ENCODE results near the gene CARMIL3. TPM values are rescaled to one million over a fixed set of nuclear protein-coding genes. Genes with fewer than 3 reads are reported as not detected.

The CARMIL3 gene
- total and polyA plus RNA-seq, 2 of the 4 experiments (the other 2 are of a cell fraction), result under 0.01 TPM; not detected in 1

- H3K4me3 ChIP-seq (ENCODE audit: insufficient read depth, low read depth, low read length), result no peak overlapping the region
- CTCF ChIA-PET, result interaction anchor here (1.0 to 1.5 kb wide), 2 partner anchors 28 to 46 kb away, joined by 4 to 5 read pairs; no protein-coding TSS in a partner anchor
- in situ Hi-C loops (cut with MboI; ENCODE audit: low sequenced_read_pairs) (no loop called here), intact Hi-C loops (cut with micrococcal nuclease) (no loop called here), dilution Hi-C loops (cut with HindIII; ENCODE audit: low sequenced_read_pairs, unreplicated experiment) (no loop called here)
- H3K9me3 ChIP-seq (ENCODE audit: control insufficient read depth, insufficient read depth, low read length), result no peaks in the 10 kb centered on the region
- H2AK9ac ChIP-seq (replicated peaks; ENCODE audit: low read depth, low read length, poor library complexity), result no peak overlapping the region
- no peak overlapping the region for H4K8ac ChIP-seq (ENCODE audit: low read depth in 2 of 2, low read length in 2 of 2)
- H3K18ac ChIP-seq (ENCODE audit: low read depth, low read length), result no peak overlapping the region
- no peaks in the 10 kb centered on the region for H3K79me1 ChIP-seq (ENCODE audit: low read depth in 1 of 2, low read length in 2 of 2)
- H2AK5ac ChIP-seq (ENCODE audit: low read depth, low read length), result no peak overlapping the region
- H2BK5ac ChIP-seq (ENCODE audit: low read depth, low read length, poor library complexity, severe bottlenecking), result no peak overlapping the region
- POLR2A ChIA-PET (ENCODE audit: unreplicated experiment), result no interaction called here
- H3K27ac ChIP-seq (ENCODE audit: insufficient read depth, low read length), result no peak overlapping the region
- WGBS, 2 experiments (ENCODE audit: extremely low coverage in 2 of 2, insufficient read length in 1 of 2), result 20% methylated on average over 1 of the region's 14 CpGs; no CpG with 5 or more reads in 1 of the 2 experiments
- H2BK20ac ChIP-seq (ENCODE audit: low read depth, low read length), result no peak overlapping the region
- H4K5ac ChIP-seq (ENCODE audit: low read depth, low read length), result no peak overlapping the region
- H2BK120ac ChIP-seq (ENCODE audit: low read depth, low read length), result no peak overlapping the region
- H3K14ac ChIP-seq (replicated peaks; ENCODE audit: low read depth, low read length), result no peak overlapping the region
- no peak overlapping the region for H3K56ac ChIP-seq (ENCODE audit: extremely low read depth, insufficient read depth, low read length)
- no peak overlapping the region for H2AFZ ChIP-seq (replicated peaks; ENCODE audit: low read length, poor library complexity)
- no peaks in the 10 kb centered on the region for H3K9me1 ChIP-seq (ENCODE audit: insufficient read depth, low read length)
- BruUV-seq (replicated peaks), result no TSS peak
- no peak overlapping the region for H3K23ac ChIP-seq (ENCODE audit: low read depth, low read length)
- no peaks in the 10 kb centered on the region for H4K20me1 ChIP-seq (ENCODE audit: insufficient read depth, low read length)
- TF ChIP-seq CEBPB (IDR thresholded peaks at IDR 0.05; ENCODE audit: low read depth, low read length) (no peak), NFE2L2 (IDR thresholded peaks at IDR 0.05; ENCODE audit: low read depth, low read length) (no peak), CHD1 (IDR thresholded peaks at IDR 0.05; ENCODE audit: low read depth, low read length) (no peak), SMC3 (IDR thresholded peaks at IDR 0.05; ENCODE audit: low read depth, low read length) (no peak), FOS (IDR thresholded peaks at IDR 0.05; ENCODE audit: low read depth, low read length) (no peak), RAD21 (IDR thresholded peaks at IDR 0.05; ENCODE audit: low read length) (no peak), MXI1 (IDR thresholded peaks at IDR 0.05; ENCODE audit: borderline replicate concordance, low read depth, low read length) (no peak), POLR2A (IDR thresholded peaks at IDR 0.05; ENCODE audit: low read depth, low read length) (no peak), RCOR1 (IDR thresholded peaks at IDR 0.05; ENCODE audit: insufficient replicate concordance, low read length) (no peak), RFX5 (IDR thresholded peaks at IDR 0.05; ENCODE audit: low read depth, low read length) (no peak), BHLHE40 (IDR thresholded peaks at IDR 0.05; ENCODE audit: low read depth, low read length) (no peak), MAZ (IDR thresholded peaks at IDR 0.05; ENCODE audit: borderline replicate concordance, low read depth, low read length) (no peak)
- TF ChIP-seq, protein P1, sequence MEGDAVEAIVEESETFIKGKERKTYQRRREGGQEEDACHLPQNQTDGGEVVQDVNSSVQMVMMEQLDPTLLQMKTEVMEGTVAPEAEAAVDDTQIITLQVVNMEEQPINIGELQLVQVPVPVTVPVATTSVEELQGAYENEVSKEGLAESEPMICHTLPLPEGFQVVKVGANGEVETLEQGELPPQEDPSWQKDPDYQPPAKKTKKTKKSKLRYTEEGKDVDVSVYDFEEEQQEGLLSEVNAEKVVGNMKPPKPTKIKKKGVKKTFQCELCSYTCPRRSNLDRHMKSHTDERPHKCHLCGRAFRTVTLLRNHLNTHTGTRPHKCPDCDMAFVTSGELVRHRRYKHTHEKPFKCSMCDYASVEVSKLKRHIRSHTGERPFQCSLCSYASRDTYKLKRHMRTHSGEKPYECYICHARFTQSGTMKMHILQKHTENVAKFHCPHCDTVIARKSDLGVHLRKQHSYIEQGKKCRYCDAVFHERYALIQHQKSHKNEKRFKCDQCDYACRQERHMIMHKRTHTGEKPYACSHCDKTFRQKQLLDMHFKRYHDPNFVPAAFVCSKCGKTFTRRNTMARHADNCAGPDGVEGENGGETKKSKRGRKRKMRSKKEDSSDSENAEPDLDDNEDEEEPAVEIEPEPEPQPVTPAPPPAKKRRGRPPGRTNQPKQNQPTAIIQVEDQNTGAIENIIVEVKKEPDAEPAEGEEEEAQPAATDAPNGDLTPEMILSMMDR (conservative IDR thresholded peaks at IDR 0.05; ENCODE audit: low read depth, low read length), result no peak
- TF ChIP-seq, protein P2, sequence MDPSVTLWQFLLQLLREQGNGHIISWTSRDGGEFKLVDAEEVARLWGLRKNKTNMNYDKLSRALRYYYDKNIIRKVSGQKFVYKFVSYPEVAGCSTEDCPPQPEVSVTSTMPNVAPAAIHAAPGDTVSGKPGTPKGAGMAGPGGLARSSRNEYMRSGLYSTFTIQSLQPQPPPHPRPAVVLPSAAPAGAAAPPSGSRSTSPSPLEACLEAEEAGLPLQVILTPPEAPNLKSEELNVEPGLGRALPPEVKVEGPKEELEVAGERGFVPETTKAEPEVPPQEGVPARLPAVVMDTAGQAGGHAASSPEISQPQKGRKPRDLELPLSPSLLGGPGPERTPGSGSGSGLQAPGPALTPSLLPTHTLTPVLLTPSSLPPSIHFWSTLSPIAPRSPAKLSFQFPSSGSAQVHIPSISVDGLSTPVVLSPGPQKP (IDR thresholded peaks at IDR 0.05; ENCODE audit: borderline replicate concordance, low read depth, low read length), result no peak
- TF ChIP-seq, protein P3, sequence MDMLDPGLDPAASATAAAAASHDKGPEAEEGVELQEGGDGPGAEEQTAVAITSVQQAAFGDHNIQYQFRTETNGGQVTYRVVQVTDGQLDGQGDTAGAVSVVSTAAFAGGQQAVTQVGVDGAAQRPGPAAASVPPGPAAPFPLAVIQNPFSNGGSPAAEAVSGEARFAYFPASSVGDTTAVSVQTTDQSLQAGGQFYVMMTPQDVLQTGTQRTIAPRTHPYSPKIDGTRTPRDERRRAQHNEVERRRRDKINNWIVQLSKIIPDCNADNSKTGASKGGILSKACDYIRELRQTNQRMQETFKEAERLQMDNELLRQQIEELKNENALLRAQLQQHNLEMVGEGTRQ (IDR thresholded peaks at IDR 0.05; ENCODE audit: low read depth, low read length), result no peak
- H2BK15ac ChIP-seq (ENCODE audit: low read depth, low read length), result no peak overlapping the region
- H3K27me3 ChIP-seq (ENCODE audit: control insufficient read depth, insufficient read depth, low read length), result peaks cover 30% of the 10 kb centered on the region; the same call in 1 of the 2 replicates
- H3K4me2 ChIP-seq (ENCODE audit: low read depth, low read length), result no peak overlapping the region
- H3K4me1 ChIP-seq (ENCODE audit: control insufficient read depth, insufficient read depth, low read length), result no peaks in the 10 kb centered on the region
- no peak overlapping the region for H3K9ac ChIP-seq (ENCODE audit: low read depth, low read length)
- DNase-seq, result no peak
- no peak overlapping the region for H3K4ac ChIP-seq (ENCODE audit: low read depth, low read length)
- ATAC-seq (ENCODE audit: low read depth), result no peak
- no peaks in the 10 kb centered on the region for H3K36me3 ChIP-seq (ENCODE audit: control insufficient read depth, insufficient read depth, low read length)
- H4K91ac ChIP-seq (ENCODE audit: insufficient read depth, low read depth, low read length), result no peak overlapping the region
Measured at GRCh38 chr14:24062216-24062980, 10.6 kb downstream of the CARMIL3 start.

Measured in IMR-90 (cell line).